Uterus (tissue), 4 donors: ENCODE measurements around the gene GBA2. TPM values are rescaled to one million over a fixed set of nuclear protein-coding genes. Genes with fewer than 3 reads are reported as not detected.

ENCODE experiments used
- DNase-seq, 2 donors: peaks; one replicate each; pipeline ENCODE4 v3.0.0-alpha.2; 2019 to 2020
- H3K27ac ChIP-seq, 2 donors: fragments of 200-600 bp; sonication (generic); 1 replicate in 1 of 2; 2 replicates in 1 of 2; pipeline ENCODE4 v1.5.1; 2016 to 2018
- H3K27me3 ChIP-seq, 2 donors: fragments of 200-600 bp; sonication (generic); one replicate each; pipeline ENCODE4 v1.5.1; 2018 to 2019; ENCODE audit warnings: control low read depth in 1 of 2
- H3K36me3 ChIP-seq, 2 donors: fragments of 200-600 bp; sonication (generic); one replicate each; pipeline ENCODE4 v1.5.1; 2019; ENCODE audit warnings: control low read depth in 1 of 2
- H3K4me1 ChIP-seq, 2 donors: fragments of 200-600 bp; sonication (generic); one replicate each; pipeline ENCODE4 v1.5.1; 2018 to 2019; ENCODE audit warnings: control low read depth in 1 of 2
- H3K4me3 ChIP-seq, 2 donors: fragments of 200-600 bp; sonication (generic); 1 replicate in 1 of 2; 2 replicates in 1 of 2; pipeline ENCODE4 v1.5.1; 2018 to 2019; ENCODE audit warnings: mild to moderate bottlenecking in 1 of 2
- H3K9me3 ChIP-seq, 2 donors: fragments of 200-600 bp; sonication (generic); one replicate each; pipeline ENCODE4 v1.5.1; 2019; ENCODE audit warnings: control low read depth in 1 of 2
- POLR2A ChIP-seq, 2 donors: fragments of 450-650 bp; IDR thresholded peaks; one replicate each; pipeline ENCODE4 v1.6.1; 2016; ENCODE audit warnings: antibody characterized with exemption in 2 of 2, mild to moderate bottlenecking in 1 of 2, moderate library complexity in 1 of 2
- intact Hi-C: fragments of 100-400 bp; cut with DNase I; formaldehyde crosslinking; loops from one replicate; pipeline ENCODE4 v1.15.1; 2023; ENCODE audit warnings: low total_unique reads
- total RNA-seq, 4 donors: library from RNA; depleted of rRNA in 3 of 4; stranded (reverse); fragments of >200 nt in 3 of 4; gene quantifications; one replicate each; pipeline versions ENCODE4 v1.1.0 to v1.2.4, GENCODE V29; 2014 to 2023
- TF ChIP-seq, protein P1 (sequence below), 4 experiments: fragments of 200-600 bp in 2 of 4; fragments of 450-650 bp in 2 of 4; sonication (generic) in 2 of 4; IDR thresholded peaks; one replicate each; pipeline ENCODE4 v1.5.1; 2016 to 2019; ENCODE audit warnings: antibody characterized with exemption in 4 of 4, mild to moderate bottlenecking in 2 of 4, moderate library complexity in 1 of 4
- donor health status: DM: yes; HTN: yes; CAD: no.

Gene GBA2
- total RNA-seq, 4 donors from 2014 or later = 26.9 to 104 (median 42.1) TPM

DNA sequence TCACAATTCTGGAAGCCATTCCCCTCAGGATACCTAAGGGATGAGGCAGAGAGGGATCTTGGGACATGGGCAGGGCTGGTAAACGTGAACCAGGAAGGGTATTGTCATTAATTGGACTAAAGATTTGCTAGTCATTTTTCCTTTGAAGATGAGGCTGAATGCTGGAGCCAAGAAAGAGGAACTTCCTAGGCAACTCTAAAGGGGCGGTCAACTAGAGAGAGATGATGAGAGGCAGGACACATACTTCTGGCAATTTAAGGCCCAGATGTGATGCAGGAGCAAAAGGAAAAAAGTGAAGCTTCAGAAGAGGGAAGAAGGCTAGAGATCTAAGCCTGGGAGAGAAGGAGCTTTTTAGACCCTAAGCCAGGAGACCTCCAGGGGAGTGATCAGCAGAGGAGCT lies 5.6 kb downstream of the GBA2 start:
- Histone ChIP-seq H3K4me1 (peaks cover 0 to 15% of the 10 kb centered on the region in 2 donors), H3K36me3 (no peaks in the 10 kb centered on the region), H3K9me3 (no peaks in the 10 kb centered on the region), H3K27ac (no peak overlapping the region), H3K4me3 (no peak overlapping the region), H3K27me3 (no peaks in the 10 kb centered on the region)
- TF ChIP-seq, protein P1, sequence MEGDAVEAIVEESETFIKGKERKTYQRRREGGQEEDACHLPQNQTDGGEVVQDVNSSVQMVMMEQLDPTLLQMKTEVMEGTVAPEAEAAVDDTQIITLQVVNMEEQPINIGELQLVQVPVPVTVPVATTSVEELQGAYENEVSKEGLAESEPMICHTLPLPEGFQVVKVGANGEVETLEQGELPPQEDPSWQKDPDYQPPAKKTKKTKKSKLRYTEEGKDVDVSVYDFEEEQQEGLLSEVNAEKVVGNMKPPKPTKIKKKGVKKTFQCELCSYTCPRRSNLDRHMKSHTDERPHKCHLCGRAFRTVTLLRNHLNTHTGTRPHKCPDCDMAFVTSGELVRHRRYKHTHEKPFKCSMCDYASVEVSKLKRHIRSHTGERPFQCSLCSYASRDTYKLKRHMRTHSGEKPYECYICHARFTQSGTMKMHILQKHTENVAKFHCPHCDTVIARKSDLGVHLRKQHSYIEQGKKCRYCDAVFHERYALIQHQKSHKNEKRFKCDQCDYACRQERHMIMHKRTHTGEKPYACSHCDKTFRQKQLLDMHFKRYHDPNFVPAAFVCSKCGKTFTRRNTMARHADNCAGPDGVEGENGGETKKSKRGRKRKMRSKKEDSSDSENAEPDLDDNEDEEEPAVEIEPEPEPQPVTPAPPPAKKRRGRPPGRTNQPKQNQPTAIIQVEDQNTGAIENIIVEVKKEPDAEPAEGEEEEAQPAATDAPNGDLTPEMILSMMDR (IDR thresholded peaks at IDR 0.05) = no peak
- no peak for TF ChIP-seq POLR2A (IDR thresholded peaks at IDR 0.05)
- DNase-seq = no peak
- intact Hi-C loops = no loop called here

DNA sequence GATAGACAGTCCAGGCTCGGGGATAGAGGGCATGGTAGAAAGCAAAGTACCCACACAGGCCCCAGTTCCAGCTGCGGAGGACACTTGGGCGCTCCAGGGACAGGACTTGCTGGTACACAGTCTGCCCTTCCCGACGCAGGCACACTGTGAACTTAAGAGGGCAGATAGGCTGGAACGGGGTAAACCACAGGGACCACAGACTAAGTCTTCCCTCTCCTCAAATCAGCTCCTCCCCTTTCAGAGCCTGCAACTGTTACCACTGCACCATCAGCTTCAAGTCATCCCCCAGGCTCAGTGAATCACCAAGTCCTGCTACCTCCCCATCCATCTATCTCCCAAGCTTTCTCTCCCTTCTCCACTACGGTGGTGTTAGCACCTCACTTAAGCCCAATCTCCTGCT lies 7.3 kb downstream of the GBA2 start:
- no peak overlapping the region for H3K27ac ChIP-seq
- no peaks in the 10 kb centered on the region for H3K9me3 ChIP-seq
- H3K27me3 ChIP-seq = no peaks in the 10 kb centered on the region
- no peak for TF ChIP-seq POLR2A (IDR thresholded peaks at IDR 0.05)
- intact Hi-C loops = no loop called here
- H3K4me1 ChIP-seq = peaks cover 0 to 8% of the 10 kb centered on the region in 2 donors
- no peak overlapping the region for H3K4me3 ChIP-seq
- no peaks in the 10 kb centered on the region for H3K36me3 ChIP-seq
- DNase-seq = no peak

DNA sequence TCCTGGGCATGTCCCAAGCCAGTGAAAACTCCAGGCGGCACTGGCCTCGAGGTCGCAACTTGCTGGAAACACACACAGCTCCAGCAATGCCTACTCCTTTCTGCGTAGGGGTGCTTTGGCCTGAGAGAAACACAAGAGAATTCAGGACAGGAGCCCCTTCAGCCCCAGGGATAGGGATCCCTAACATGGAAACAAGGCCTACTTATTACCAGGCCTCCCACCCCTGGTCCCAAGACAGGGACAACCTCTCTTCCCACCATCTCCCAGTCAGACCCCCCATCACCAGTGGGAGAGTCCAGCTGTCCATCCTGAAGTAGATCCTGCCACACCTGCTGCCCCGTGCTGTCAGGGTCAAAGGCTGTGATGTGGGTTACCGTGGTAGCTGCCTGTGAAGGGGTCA lies 8.8 kb downstream of the GBA2 start:
- H3K4me3 ChIP-seq = no peak overlapping the region
- intact Hi-C loops = no loop called here
- no peak for DNase-seq
- H3K9me3 ChIP-seq = no peaks in the 10 kb centered on the region
- no peak overlapping the region for H3K27ac ChIP-seq
- no peaks in the 10 kb centered on the region for H3K27me3 ChIP-seq
- no peaks in the 10 kb centered on the region for H3K36me3 ChIP-seq
- TF ChIP-seq, protein P1 (IDR thresholded peaks at IDR 0.05) = no peak
- TF ChIP-seq POLR2A (IDR thresholded peaks at IDR 0.05) = no peak
- no peaks in the 10 kb centered on the region for H3K4me1 ChIP-seq

DNA sequence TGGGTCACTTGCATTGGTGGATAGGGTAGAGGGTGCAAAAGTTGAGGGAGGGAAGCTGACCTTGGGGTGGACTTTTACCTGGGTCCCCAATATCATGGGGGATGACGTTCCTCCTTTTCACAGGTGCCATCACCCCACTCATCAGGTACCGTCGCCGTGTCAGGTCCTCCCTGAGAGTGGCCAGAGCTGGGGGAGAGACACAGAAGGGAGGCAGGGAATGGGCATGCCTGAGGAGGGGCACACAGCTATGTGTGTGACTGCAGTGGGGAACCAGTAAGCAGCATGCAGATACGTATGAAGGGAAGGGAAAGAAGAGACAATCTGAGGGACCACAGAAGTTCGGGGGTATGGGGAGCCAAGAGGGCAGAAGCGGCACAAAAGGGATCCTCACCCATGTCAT lies 10.1 kb downstream of the GBA2 start:
- H3K9me3 ChIP-seq = no peaks in the 10 kb centered on the region
- no peak overlapping the region for H3K4me3 ChIP-seq
- H3K27ac ChIP-seq = no peak overlapping the region
- intact Hi-C loops = no loop called here
- DNase-seq = no peak
- H3K4me1 ChIP-seq = no peaks in the 10 kb centered on the region
- no peaks in the 10 kb centered on the region for H3K27me3 ChIP-seq
- no peaks in the 10 kb centered on the region for H3K36me3 ChIP-seq
- TF ChIP-seq, protein P1 (IDR thresholded peaks at IDR 0.05) = no peak
- no peak for TF ChIP-seq POLR2A (IDR thresholded peaks at IDR 0.05)

DNA sequence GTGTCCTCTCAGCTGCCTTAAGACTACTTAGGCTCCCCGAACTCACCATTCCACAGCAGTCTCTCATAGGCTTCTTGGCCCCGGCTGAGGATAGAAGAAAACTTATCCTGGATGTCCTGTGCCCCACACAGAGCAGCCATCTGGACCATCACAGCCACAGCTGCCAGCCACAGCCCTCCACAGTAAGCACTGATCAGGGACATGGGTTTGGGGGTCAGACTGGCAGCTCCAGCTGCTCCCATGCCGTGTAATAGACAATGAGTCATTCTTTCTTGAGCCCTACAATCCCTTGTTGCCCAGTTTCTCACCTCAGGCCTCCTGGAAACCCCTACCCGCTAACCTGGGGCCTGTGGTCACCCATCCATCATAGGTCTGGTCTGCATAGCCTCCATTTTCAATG lies 10.8 kb downstream of the GBA2 start:
- no peak overlapping the region for H3K27ac ChIP-seq

More for the DNA sequence above, 10.8 kb downstream of the GBA2 start:
- Histone ChIP-seq H3K4me3 (no peak overlapping the region), H3K4me1 (peaks cover 0 to 5% of the 10 kb centered on the region in 2 donors), H3K27me3 (no peaks in the 10 kb centered on the region), H3K9me3 (no peaks in the 10 kb centered on the region), H3K36me3 (no peaks in the 10 kb centered on the region)
- no peak for DNase-seq
- TF ChIP-seq POLR2A (IDR thresholded peaks at IDR 0.05) = no peak
- TF ChIP-seq, protein P1 (IDR thresholded peaks at IDR 0.05) = no peak
- intact Hi-C loops = no loop called here
